ENCODE measurements around the gene KLHL29. TPM values are rescaled to one million over a fixed set of nuclear protein-coding genes. Genes with fewer than 3 reads are reported as not detected.

Gene KLHL29
- total RNA-seq, 1 experiment from 2014 or later = 16.7 TPM

DNA sequence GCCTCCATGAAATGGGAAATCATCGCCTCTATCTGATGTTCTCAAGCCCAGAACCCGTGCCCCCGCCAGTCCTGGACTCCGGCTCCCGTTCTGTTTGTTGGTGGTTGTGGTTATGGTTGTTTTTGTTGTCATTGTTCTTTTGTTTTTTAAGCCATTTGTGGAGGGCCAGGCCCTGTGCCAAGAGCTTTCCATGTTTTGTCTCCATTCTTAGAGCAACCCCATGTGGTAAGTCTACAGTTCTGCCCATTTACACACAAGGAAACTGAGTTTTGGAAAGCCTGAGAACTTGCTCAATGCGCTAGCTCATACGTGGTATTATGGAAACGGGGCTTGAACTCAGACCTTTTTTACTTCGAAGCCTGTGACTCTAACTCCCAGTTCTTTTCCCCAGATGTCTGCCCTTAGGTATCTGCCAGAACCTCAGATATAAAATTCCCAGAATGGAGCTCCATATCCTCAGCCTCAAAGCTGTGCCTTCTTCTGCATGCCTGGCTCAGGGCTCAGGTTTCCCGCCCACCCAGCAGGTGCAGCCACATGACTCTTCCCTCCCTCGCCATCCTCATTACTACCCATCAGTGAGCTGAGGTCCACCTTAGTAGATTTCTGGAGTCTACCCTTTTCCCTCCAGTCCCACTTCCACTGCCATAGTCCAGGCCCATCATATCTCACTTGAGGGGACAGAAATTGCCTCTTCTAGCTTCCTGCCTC is 194.1 kb downstream of the KLHL29 start:
- H3K79me2 ChIP-seq (ENCODE audit: insufficient read depth, low read length) = no peaks in the 10 kb centered on the region
- DNase-seq (ENCODE audit: low read depth, low spot score) (no peak), ATAC-seq (no peak)
- intact Hi-C loops (cut with micrococcal nuclease) = no loop called here
- ChIA-PET RAD21 (ENCODE audit: low non-redundant PET in 1 of 2, low total read pairs in 2 of 2, uncharacterized antibody in 2 of 2, unreplicated experiment in 2 of 2) (no interaction called here), POLR2A (no interaction called here), CTCF (no interaction called here)
- BruUV-seq (replicated peaks) = no TSS peak
- no peaks in the 10 kb centered on the region for H3K9me2 ChIP-seq (ENCODE audit: insufficient read depth)
- no peak overlapping the region for H3K4me3 ChIP-seq (replicated peaks in 1 of 2; ENCODE audit: low read depth in 1 of 2, low read length in 2 of 2)
- H3K27me3 ChIP-seq (ENCODE audit: insufficient read depth, low read length) = no peaks in the 10 kb centered on the region
- H3K9ac ChIP-seq (ENCODE audit: low read length) = no peak overlapping the region
- H4K20me1 ChIP-seq (ENCODE audit: insufficient read depth) = no peaks in the 10 kb centered on the region
- no peak overlapping the region for H3K4me2 ChIP-seq (ENCODE audit: low read length)
- no peak overlapping the region for H3K27ac ChIP-seq (ENCODE audit: low read depth, low read length)
- no peaks in the 10 kb centered on the region for H3K9me3 ChIP-seq (ENCODE audit: control insufficient read depth in 1 of 2, insufficient read depth in 1 of 2, low read depth in 1 of 2, low read length in 2 of 2)
- no peaks in the 10 kb centered on the region for H3K36me3 ChIP-seq (ENCODE audit: control insufficient read depth in 1 of 2, insufficient read depth in 2 of 2, low read length in 2 of 2)
- no peak overlapping the region for H2AFZ ChIP-seq (ENCODE audit: low read depth, low read length, poor library complexity, severe bottlenecking)
- no peaks in the 10 kb centered on the region for H3K4me1 ChIP-seq (ENCODE audit: control insufficient read depth in 1 of 2, insufficient read depth in 2 of 2, low read length in 2 of 2)
- TF ChIP-seq EGR1 (IDR thresholded peaks at IDR 0.05; ENCODE audit: low read depth) = no peak
- no peak for TF ChIP-seq FOSL1 (IDR thresholded peaks at IDR 0.05; ENCODE audit: low read depth)
- no peak for TF ChIP-seq CBX3 (IDR thresholded peaks at IDR 0.05; ENCODE audit: low read depth)
- TF ChIP-seq SP1 (IDR thresholded peaks at IDR 0.05; ENCODE audit: low read depth) = no peak
- no peak for TF ChIP-seq RAD21 (IDR thresholded peaks at IDR 0.05; ENCODE audit: low read depth)
- TF ChIP-seq YY1 (IDR thresholded peaks at IDR 0.05; ENCODE audit: extremely low read depth, insufficient replicate concordance, low read depth, low read length) = no peak
- TF ChIP-seq EZH2 (IDR thresholded peaks at IDR 0.05) = no peak
- TF ChIP-seq CEBPB (IDR thresholded peaks at IDR 0.05; ENCODE audit: low read depth) = no peak
- TF ChIP-seq EZH2phosphoT487 (IDR thresholded peaks at IDR 0.05; ENCODE audit: borderline replicate concordance) = no peak
- TF ChIP-seq, protein P1, sequence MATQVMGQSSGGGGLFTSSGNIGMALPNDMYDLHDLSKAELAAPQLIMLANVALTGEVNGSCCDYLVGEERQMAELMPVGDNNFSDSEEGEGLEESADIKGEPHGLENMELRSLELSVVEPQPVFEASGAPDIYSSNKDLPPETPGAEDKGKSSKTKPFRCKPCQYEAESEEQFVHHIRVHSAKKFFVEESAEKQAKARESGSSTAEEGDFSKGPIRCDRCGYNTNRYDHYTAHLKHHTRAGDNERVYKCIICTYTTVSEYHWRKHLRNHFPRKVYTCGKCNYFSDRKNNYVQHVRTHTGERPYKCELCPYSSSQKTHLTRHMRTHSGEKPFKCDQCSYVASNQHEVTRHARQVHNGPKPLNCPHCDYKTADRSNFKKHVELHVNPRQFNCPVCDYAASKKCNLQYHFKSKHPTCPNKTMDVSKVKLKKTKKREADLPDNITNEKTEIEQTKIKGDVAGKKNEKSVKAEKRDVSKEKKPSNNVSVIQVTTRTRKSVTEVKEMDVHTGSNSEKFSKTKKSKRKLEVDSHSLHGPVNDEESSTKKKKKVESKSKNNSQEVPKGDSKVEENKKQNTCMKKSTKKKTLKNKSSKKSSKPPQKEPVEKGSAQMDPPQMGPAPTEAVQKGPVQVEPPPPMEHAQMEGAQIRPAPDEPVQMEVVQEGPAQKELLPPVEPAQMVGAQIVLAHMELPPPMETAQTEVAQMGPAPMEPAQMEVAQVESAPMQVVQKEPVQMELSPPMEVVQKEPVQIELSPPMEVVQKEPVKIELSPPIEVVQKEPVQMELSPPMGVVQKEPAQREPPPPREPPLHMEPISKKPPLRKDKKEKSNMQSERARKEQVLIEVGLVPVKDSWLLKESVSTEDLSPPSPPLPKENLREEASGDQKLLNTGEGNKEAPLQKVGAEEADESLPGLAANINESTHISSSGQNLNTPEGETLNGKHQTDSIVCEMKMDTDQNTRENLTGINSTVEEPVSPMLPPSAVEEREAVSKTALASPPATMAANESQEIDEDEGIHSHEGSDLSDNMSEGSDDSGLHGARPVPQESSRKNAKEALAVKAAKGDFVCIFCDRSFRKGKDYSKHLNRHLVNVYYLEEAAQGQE (IDR thresholded peaks at IDR 0.05; ENCODE audit: low read depth) = no peak
- no peak for TF ChIP-seq ELF1 (IDR thresholded peaks at IDR 0.05; ENCODE audit: borderline replicate concordance, low read depth)
- TF ChIP-seq, protein P2, sequence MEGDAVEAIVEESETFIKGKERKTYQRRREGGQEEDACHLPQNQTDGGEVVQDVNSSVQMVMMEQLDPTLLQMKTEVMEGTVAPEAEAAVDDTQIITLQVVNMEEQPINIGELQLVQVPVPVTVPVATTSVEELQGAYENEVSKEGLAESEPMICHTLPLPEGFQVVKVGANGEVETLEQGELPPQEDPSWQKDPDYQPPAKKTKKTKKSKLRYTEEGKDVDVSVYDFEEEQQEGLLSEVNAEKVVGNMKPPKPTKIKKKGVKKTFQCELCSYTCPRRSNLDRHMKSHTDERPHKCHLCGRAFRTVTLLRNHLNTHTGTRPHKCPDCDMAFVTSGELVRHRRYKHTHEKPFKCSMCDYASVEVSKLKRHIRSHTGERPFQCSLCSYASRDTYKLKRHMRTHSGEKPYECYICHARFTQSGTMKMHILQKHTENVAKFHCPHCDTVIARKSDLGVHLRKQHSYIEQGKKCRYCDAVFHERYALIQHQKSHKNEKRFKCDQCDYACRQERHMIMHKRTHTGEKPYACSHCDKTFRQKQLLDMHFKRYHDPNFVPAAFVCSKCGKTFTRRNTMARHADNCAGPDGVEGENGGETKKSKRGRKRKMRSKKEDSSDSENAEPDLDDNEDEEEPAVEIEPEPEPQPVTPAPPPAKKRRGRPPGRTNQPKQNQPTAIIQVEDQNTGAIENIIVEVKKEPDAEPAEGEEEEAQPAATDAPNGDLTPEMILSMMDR (IDR thresholded peaks at IDR 0.05 in 2 of 3, conservative IDR thresholded peaks at IDR 0.05 in 1 of 3; ENCODE audit: borderline replicate concordance in 1 of 3, insufficient read depth in 1 of 3, low read depth in 2 of 3, low read length in 2 of 3) = no peak
